LNCAP (cell line): ENCODE data around the gene ZNF423.

ENCODE experiments used
- TF ChIP-seq, protein P1 (sequence below): fragments of 450-650 bp; IDR thresholded peaks from 2 replicates; pipeline ENCODE4 v1.5.1; 2017; ENCODE audit warnings: mild to moderate bottlenecking

ZNF423 gene

DNA sequence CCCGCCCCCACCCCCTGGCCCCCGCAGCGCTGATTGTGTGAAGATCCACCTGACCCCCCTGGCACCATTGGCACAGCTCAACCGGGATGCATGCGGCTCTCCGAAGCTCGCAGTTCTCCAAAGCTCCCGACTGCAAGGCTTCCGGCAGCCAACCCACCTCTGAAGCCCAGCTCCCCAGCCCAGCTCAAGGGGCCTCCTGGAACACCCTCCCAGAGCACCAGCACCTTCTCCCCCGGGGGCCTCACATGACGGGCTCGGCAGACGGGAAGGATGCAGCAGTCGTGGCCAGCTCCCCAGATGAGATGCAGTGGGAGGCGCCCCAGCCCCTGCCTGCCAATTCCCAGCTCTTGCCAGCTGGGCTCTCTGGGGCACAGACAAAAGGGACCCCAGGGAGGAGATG is 215.3 kb downstream of the ZNF423 start:
- TF ChIP-seq, protein P1, sequence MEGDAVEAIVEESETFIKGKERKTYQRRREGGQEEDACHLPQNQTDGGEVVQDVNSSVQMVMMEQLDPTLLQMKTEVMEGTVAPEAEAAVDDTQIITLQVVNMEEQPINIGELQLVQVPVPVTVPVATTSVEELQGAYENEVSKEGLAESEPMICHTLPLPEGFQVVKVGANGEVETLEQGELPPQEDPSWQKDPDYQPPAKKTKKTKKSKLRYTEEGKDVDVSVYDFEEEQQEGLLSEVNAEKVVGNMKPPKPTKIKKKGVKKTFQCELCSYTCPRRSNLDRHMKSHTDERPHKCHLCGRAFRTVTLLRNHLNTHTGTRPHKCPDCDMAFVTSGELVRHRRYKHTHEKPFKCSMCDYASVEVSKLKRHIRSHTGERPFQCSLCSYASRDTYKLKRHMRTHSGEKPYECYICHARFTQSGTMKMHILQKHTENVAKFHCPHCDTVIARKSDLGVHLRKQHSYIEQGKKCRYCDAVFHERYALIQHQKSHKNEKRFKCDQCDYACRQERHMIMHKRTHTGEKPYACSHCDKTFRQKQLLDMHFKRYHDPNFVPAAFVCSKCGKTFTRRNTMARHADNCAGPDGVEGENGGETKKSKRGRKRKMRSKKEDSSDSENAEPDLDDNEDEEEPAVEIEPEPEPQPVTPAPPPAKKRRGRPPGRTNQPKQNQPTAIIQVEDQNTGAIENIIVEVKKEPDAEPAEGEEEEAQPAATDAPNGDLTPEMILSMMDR = no peak

DNA sequence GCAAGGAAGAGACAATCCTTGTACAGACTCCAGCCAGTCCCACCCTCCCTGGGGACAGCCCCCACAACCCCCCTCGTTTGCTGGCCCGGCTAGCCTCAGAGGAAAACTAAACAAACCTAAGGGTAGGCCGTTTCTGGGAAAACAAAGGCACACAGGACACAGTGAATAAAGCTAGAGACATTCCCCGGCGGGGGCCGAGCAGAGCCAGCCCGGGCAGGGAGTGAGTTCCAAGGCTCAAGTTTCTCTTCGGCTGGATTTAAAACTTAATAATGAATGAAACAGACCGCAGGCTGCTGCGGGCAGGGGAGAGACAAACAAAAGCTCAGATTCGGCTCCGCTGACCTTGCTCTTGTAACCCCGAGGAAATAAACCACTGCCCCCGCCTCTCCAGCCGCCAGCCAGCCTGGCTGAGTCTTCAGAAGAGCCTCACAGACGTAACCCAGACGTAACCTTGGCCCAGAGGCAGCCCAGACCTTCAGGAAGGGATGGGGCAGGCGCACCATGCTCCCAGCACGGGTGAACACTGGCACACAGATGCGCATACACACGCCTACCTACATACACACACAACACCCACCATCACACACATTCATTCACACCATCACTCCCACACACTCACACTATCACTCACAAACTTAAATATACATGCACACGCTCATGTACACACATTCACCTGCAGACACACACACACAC is 216.0 kb downstream of the ZNF423 start:
- TF ChIP-seq, protein P1 = no peak

- TF ChIP-seq, protein P1 = no peak
Measured at GRCh38 chr16:49638673-49639610, 217.0 kb downstream of the ZNF423 start.

DNA sequence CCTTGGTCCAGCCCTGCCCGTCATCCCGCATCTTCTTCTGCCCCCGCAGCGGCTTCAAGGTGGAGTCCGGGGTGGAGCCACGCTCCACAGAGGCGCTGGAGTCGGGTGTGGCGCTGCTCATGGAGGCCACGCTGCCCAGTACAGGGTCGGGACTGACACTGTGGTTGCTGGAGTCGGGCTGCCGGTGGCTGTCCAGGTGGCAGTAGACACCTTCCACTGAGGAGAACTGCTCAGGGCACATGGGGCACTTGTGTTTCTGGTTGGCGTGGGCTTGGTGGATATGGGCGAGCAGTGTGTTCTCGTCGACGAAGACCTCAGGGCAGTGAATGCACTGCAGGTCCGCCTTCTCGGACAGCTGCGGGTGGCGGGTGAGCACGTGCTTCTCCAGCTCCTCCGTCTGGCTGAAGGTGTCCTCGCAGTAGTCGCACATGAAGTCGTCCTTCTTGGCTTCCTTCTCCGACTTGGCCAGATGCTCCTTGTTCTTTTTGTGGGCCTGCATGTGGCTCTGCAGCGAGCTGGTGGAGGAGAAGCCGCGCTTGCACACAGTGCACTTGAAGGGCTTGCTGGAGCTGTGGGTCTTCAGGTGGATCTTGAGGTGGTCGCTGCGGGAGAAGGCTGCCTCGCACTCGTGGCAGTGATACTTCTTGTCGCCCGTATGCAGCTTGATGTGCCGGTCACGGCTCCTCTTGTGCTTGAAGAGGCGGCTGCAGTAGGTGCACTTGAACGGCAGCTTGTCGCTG is 217.8 kb downstream of the ZNF423 start:
- TF ChIP-seq, protein P1 = no peak

GRCh38 chr16:49637511-49637910 is 218.4 kb downstream of the ZNF423 start:
- TF ChIP-seq, protein P1 = no peak

GRCh38 chr16:49636608-49637007 is 219.3 kb downstream of the ZNF423 start:
- TF ChIP-seq, protein P1 = no peak
